ENCODE data around the gene ZNF878. TPM values are rescaled to one million over a fixed set of nuclear protein-coding genes. Genes with fewer than 3 reads are reported as not detected.

Gene ZNF878
- total and polyA plus RNA-seq, 9 of the 15 experiments (the other 6 are each of a cell fraction or from before 2014, with no cell fraction given): 0.30 to 1.4 (median 0.50) TPM

- TF ChIP-seq ZNF695 (CRISPR knock-in tag; IDR thresholded peaks at IDR 0.05) (no peak), RFX7 (CRISPR knock-in tag; IDR thresholded peaks at IDR 0.05) (no peak), HDAC1 (IDR thresholded peaks at IDR 0.05) (no peak), NONO (IDR thresholded peaks at IDR 0.05; ENCODE audit: low read depth in 2 of 2, low read length in 1 of 2) (no peak), NFE2 (IDR thresholded peaks at IDR 0.05; ENCODE audit: low read depth) (no peak), ADNP (tag; IDR thresholded peaks at IDR 0.05) (no peak), ZBTB40 (IDR thresholded peaks at IDR 0.05) (peak; percentile 54), ZBTB40 (CRISPR knock-in tag; IDR thresholded peaks at IDR 0.05) (no peak), RB1 (IDR thresholded peaks at IDR 0.05; ENCODE audit: low read depth) (no peak), SMC3 (conservative IDR thresholded peaks at IDR 0.05; ENCODE audit: insufficient read depth, low read depth, low read length) (no peak), HIVEP1 (CRISPR knock-in tag; IDR thresholded peaks at IDR 0.05) (no peak), ZFX (CRISPR knock-in tag; IDR thresholded peaks at IDR 0.05) (peak; percentile 58; the same call in 1 of the 2 replicates), MAFF (IDR thresholded peaks at IDR 0.05; ENCODE audit: low read length) (no peak), CAMTA2 (CRISPR knock-in tag; conservative IDR thresholded peaks at IDR 0.05) (no peak), FOXA1 (IDR thresholded peaks at IDR 0.05; ENCODE audit: borderline replicate concordance) (no peak), NFATC3 (IDR thresholded peaks at IDR 0.05) (no peak), CBX1 (IDR thresholded peaks at IDR 0.05; ENCODE audit: low read depth) (peak; percentile 47; the same call in 1 of the 2 replicates)
Measured at GRCh38 chr19:12092065-12092867, 39.5 kb upstream of the ZNF878 start (continued).

All from K562 (cell line).